DOHH2 (cell line): ENCODE data around the gene ESRRA.

ENCODE experiments used
- EZH2phosphoT487 ChIP-seq: fragments of 200-600 bp; sonication (generic); IDR thresholded peaks from 2 replicates; pipeline ENCODE4 v1.6.1; 2017; ENCODE audit warnings: borderline replicate concordance, mild to moderate bottlenecking, antibody characterized with exemption, low read length, moderate library complexity, mixed read lengths
- TF ChIP-seq, protein P1 (sequence below): fragments of 200-600 bp; sonication (generic); IDR thresholded peaks from one replicate; pipeline ENCODE4 v1.5.1; 2014; ENCODE audit warnings: antibody characterized with exemption, mild to moderate bottlenecking, low read depth, low read length; ENCODE audit not compliant: poor library complexity, severe bottlenecking

DNA sequence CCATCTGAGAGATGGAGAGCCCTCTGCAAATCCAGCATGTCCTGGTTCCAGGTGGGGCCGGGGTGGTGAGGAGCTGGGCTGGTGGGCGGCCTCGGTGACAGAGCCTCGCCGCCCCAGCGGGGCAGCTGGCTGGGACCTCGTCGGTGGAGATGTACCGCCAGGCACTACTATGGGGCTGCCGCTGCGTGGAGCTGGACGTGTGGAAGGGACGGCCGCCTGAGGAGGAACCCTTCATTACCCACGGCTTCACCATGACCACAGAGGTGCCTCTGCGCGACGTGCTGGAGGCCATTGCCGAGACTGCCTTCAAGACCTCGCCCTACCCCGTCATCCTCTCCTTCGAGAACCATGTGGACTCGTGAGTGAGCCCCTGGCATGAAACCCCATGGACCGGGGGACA is 47.0 kb upstream of the ESRRA start:
- TF ChIP-seq, protein P1, sequence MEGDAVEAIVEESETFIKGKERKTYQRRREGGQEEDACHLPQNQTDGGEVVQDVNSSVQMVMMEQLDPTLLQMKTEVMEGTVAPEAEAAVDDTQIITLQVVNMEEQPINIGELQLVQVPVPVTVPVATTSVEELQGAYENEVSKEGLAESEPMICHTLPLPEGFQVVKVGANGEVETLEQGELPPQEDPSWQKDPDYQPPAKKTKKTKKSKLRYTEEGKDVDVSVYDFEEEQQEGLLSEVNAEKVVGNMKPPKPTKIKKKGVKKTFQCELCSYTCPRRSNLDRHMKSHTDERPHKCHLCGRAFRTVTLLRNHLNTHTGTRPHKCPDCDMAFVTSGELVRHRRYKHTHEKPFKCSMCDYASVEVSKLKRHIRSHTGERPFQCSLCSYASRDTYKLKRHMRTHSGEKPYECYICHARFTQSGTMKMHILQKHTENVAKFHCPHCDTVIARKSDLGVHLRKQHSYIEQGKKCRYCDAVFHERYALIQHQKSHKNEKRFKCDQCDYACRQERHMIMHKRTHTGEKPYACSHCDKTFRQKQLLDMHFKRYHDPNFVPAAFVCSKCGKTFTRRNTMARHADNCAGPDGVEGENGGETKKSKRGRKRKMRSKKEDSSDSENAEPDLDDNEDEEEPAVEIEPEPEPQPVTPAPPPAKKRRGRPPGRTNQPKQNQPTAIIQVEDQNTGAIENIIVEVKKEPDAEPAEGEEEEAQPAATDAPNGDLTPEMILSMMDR = no peak
- TF ChIP-seq EZH2phosphoT487 = no peak
